ENCODE data around the gene COX6A2. TPM values are rescaled to one million over a fixed set of nuclear protein-coding genes. Genes with fewer than 3 reads are reported as not detected.
A peak's percentile ranks its signal among the peaks of the same experiment; 100 is the strongest.

The COX6A2 gene
- total and polyA plus RNA-seq, 2 donors (not counting 3 experiments of a cell fraction or from before 2014, with no cell fraction given), result not detected

DNA sequence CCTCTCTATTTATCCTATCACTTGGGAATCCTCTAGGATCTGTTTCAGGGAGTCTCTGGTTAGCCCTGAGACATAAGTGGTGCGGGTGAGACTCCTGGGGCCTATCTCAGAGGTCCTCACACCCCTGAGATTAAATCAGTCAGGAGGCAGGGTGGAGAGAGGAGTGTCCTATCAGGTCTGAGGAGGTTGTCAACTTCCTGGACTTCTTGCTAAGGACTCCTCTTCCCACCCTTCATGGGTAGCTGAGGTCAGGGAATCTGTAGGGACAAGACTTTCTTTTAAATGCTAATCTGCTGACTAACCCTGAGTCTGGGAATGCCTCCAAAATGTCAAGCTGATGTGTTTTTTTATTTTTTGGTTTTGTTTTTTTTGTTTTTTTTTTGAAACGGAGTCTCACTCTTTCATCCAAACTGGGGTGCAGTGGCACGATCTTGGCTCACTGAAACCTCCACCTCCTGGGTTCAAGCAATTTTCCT is 24.5 kb upstream of the COX6A2 start:
- BruUV-seq (replicated peaks), result no TSS peak
- H2AFZ ChIP-seq (ENCODE audit: low read depth, low read length), result no peak overlapping the region

More for the DNA sequence above, 24.5 kb upstream of the COX6A2 start:
- no peak overlapping the region for H3K4me3 ChIP-seq (replicated peaks in 1 of 3; ENCODE audit: insufficient read depth in 1 of 3, low read depth in 1 of 3, low read length in 3 of 3)
- H3K9me3 ChIP-seq (replicated peaks; ENCODE audit: control insufficient read depth, insufficient read depth, low read length), result no peaks in the 10 kb centered on the region
- dilution Hi-C loops (cut with MboI; ENCODE audit: extremely low pct_ligation_motif_present, low sequenced_read_pairs), result no loop called here
- H3K27me3 ChIP-seq (ENCODE audit: control insufficient read depth in 2 of 2, insufficient read depth in 2 of 2, low read length in 2 of 2), result no peaks in the 10 kb centered on the region
- TF ChIP-seq EZH2 (IDR thresholded peaks at IDR 0.05; ENCODE audit: borderline replicate concordance, low read depth, low read length, severe bottlenecking) (no peak), GATA2 (IDR thresholded peaks at IDR 0.05; ENCODE audit: insufficient read depth, insufficient read length, low read depth, low read length) (no peak), POLR2A (IDR thresholded peaks at IDR 0.05; ENCODE audit: low read depth, low read length) (no peak), JUN (IDR thresholded peaks at IDR 0.05; ENCODE audit: borderline replicate concordance, insufficient read depth, insufficient read length, low read depth) (no peak), MYC (IDR thresholded peaks at IDR 0.05; ENCODE audit: low read depth, low read length) (no peak), POLR2AphosphoS5 (IDR thresholded peaks at IDR 0.05; ENCODE audit: insufficient read depth, low read depth, low read length) (no peak), FOS (IDR thresholded peaks at IDR 0.05; ENCODE audit: borderline replicate concordance, insufficient read depth, low read length) (no peak)
- TF ChIP-seq, protein P1, sequence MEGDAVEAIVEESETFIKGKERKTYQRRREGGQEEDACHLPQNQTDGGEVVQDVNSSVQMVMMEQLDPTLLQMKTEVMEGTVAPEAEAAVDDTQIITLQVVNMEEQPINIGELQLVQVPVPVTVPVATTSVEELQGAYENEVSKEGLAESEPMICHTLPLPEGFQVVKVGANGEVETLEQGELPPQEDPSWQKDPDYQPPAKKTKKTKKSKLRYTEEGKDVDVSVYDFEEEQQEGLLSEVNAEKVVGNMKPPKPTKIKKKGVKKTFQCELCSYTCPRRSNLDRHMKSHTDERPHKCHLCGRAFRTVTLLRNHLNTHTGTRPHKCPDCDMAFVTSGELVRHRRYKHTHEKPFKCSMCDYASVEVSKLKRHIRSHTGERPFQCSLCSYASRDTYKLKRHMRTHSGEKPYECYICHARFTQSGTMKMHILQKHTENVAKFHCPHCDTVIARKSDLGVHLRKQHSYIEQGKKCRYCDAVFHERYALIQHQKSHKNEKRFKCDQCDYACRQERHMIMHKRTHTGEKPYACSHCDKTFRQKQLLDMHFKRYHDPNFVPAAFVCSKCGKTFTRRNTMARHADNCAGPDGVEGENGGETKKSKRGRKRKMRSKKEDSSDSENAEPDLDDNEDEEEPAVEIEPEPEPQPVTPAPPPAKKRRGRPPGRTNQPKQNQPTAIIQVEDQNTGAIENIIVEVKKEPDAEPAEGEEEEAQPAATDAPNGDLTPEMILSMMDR (IDR thresholded peaks at IDR 0.05; ENCODE audit: extremely low read depth in 1 of 2, insufficient read depth in 1 of 2, low read depth in 1 of 2, low read length in 2 of 2), result no peak
- TF ChIP-seq, protein P2, sequence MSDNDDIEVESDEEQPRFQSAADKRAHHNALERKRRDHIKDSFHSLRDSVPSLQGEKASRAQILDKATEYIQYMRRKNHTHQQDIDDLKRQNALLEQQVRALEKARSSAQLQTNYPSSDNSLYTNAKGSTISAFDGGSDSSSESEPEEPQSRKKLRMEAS (IDR thresholded peaks at IDR 0.05; ENCODE audit: insufficient read depth, insufficient read length), result no peak
- peaks cover 24% of the 10 kb centered on the region for H3K79me2 ChIP-seq (ENCODE audit: control insufficient read depth, insufficient read depth, low read length)
- FAIRE-seq (peak; percentile 88), DNase-seq (ENCODE audit: low read depth, low spot score) (peak; percentile 25)
- POLR2A ChIA-PET, result interaction anchor here (1.8 kb wide), 1 partner anchor 10 kb away, joined by 5 read pairs; the partner anchor contains the start of gene ZNF843
- peak overlapping the region; percentile 49 for H3K27ac ChIP-seq (ENCODE audit: insufficient read depth, low read depth, low read length)
- peaks cover 22% of the 10 kb centered on the region for H3K4me1 ChIP-seq (ENCODE audit: control insufficient read depth, extremely low read depth, insufficient read depth, low read length)
- intact Hi-C loops (cut with micrococcal nuclease), result no loop called here
- H3K36me3 ChIP-seq (ENCODE audit: control insufficient read depth in 2 of 2, extremely low read depth in 1 of 2, insufficient read depth in 2 of 2, low read length in 2 of 2), result no peaks in the 10 kb centered on the region
- peak overlapping the region; percentile 5 for H3K4me2 ChIP-seq (ENCODE audit: insufficient read depth, low read length)
- no peaks in the 10 kb centered on the region for H3K9me1 ChIP-seq (replicated peaks; ENCODE audit: control insufficient read depth, extremely low read depth, insufficient read depth, low read length)
- H3K9ac ChIP-seq (replicated peaks; ENCODE audit: extremely low read depth, insufficient read depth, low read length), result no peak overlapping the region
- H4K20me1 ChIP-seq (replicated peaks; ENCODE audit: control insufficient read depth, extremely low read depth, insufficient read depth, low read length), result no peaks in the 10 kb centered on the region
- CTCF ChIA-PET, result interaction anchor here (1.3 to 3.1 kb wide), 8 partner anchors 8 to 468 kb away, joined by 3 to 39 read pairs (median 4); partner anchors contain the start of genes HSD3B7 and ZNF843
